Head of caudate nucleus (tissue), 42 donors: Measurements from ENCODE around the gene RNF5.

Source experiments
- DNase-seq, 42 donors: peaks; one replicate each; pipeline versions ENCODE4 v3.0.0 to v3.0.0-alpha.2; 2020 to 2021; ENCODE audit warnings: mixed read lengths in 7 of 42
- intact Hi-C: fragments of 100-400 bp; cut with DNase I; formaldehyde crosslinking; loops from one replicate; pipeline ENCODE4 v1.15.0; 2022

The RNF5 gene

GRCh38 chr6:32151181-32151862 lies 26.9 kb upstream of the RNF5 start:
- peak in 12 of 42 donors; percentile 23 to 66 (median 50) for DNase-seq
- intact Hi-C loops = no loop called here

- DNase-seq = peak in 36 of 42 donors; percentile 22 to 78 (median 54)
- intact Hi-C loops = no loop called here
Measured at GRCh38 chr6:32151863-32152768, 26.1 kb upstream of the RNF5 start, which contains the start of gene PRRT1. PRRT1 (minus strand) TSS chr6:32151939; CDS start chr6:32151827, 112 bp downstream.

DNA sequence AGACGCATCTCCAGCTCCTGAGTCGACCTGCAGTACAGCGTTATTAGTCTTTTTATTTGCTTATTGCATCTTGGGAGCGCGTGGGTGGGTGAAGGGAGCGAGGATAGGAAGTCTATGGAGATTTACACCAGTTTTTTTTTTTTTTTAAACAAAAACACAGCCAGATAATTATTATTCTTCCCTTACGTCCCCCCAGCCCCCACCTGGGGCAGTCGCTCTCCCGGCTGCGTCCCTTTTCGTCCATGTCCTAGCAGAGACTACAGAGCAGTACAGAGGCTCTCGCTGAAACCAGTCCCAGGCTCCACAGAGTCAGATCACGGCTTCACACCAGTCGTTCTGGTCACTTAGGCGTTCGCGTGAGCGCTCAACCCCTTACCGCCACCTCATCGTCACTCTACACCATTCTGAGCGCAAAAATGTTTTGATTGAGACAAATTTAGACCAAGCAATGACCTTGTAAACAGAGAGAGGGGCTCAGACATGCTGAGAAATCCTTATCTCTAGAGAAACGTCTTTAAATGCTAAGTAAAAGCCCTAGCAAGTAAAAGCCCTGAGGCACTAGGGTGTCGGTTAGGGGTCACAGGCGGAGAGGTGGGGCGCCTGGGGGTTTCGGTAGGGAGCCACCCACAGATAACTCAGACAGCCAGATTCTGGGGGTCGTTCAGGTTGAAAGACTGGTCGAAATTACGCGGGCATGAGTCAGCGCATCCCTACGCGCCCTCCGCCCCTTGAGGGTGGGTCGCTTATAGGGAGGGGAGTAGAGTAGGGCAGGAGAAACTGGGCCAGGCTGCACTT lies 25.2 kb upstream of the RNF5 start:
- DNase-seq = peak in 17 of 42 donors; percentile 20 to 65 (median 44)
- intact Hi-C loops = no loop called here

- intact Hi-C loops = loop anchor here (2.0 kb wide), 1 partner anchor 27 kb away; no protein-coding TSS in a partner anchor
- DNase-seq = peak; percentile 76 to 96 (median 92)
Measured at GRCh38 chr6:32153564-32154513, 24.4 kb upstream of the RNF5 start, which contains the start of gene PPT2. PPT2 (plus strand) TSS chr6:32154141; CDS start chr6:32154595, 454 bp downstream.

DNA sequence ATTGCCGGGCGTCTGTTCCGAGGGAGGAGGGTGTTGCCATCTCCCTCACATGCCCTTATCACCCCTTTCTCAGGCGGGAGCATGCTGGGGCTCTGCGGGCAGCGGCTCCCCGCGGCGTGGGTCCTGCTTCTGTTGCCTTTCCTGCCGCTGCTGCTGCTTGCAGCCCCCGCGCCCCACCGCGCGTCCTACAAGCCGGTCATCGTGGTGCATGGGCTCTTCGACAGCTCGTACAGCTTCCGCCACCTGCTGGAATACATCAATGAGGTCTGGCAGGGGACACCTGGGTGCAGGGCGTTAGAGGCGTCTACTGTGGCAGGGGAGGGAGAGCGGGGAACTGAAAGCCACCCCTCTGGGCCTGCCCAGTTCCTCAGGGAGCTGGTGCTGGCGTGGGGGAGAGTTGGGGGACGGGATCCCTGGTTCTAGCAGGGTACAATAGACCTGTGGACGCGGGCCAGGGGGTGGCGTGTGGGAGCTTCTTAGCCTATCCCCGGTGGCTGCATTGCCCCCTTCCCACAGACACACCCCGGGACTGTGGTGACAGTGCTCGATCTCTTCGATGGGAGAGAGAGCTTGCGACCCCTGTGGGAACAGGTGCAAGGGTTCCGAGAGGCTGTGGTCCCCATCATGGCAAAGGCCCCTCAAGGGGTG lies 23.6 kb upstream of the RNF5 start:
- intact Hi-C loops = loop anchor here (2.0 kb wide), 1 partner anchor 28 kb away; no protein-coding TSS in a partner anchor
- peak in 39 of 42 donors; percentile 31 to 78 (median 57) for DNase-seq

DNA sequence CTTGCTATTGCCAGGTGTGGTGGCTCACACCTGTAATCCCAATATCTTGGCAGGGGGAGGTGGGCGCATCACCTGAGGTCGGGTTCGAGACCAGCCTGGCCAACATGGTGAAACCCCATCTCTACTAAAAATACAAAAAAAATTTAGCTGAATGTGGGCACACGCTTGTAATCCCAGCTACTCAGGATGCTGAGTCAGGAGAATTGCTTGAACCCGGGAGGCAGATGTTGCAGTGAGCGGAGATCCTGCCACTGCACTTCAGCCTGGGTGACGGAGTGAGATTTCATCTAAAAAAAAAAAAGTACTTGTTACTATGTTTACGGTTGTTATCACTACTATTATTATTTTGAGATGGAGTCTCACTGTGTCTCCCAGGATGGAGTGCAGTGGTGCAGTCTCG lies 21.3 kb upstream of the RNF5 start:
- DNase-seq = no peak
- intact Hi-C loops = no loop called here

GRCh38 chr6:32158052-32158451 lies 20.2 kb upstream of the RNF5 start:
- intact Hi-C loops = no loop called here

DNA sequence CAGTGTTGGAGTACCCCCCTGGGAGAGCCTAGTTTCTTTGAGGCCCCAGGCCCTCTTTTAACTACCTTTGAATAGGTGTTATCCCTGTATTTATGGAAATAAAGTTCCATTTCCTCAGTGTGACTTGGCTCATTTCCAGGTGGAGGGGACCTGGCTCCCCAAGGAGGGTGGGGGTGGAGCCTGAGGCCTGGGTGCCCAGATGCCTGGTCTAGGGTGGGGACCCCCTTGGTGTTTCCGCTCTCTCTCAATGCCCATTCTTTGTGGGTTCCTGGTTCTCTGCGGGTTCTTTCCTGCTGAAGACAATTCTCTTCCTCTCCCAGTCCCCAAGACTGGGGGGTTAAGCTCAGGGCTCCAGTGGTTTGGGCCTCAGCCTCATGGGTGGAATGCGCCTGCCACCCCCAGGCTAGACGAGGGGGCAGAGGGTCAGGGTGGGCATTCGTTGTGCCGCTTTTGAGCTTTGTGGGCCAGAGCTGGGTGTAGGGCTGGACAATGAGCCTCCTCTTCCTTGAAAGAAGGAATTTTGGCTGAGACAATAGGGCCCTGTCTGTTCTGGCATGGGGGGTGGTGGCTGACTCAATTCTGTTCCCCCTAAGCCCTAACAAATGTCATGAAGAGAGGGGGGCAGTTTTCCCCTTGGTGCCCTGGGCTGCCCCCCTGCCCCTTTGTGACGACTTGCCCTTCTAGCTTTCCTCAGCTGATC lies 14.5 kb upstream of the RNF5 start:
- DNase-seq = peak in 27 of 42 donors; percentile 27 to 74 (median 51)
- intact Hi-C loops = no loop called here

More at GRCh38 chr6:32158052-32158451, 20.2 kb upstream of the RNF5 start:
- no peak for DNase-seq

DNA sequence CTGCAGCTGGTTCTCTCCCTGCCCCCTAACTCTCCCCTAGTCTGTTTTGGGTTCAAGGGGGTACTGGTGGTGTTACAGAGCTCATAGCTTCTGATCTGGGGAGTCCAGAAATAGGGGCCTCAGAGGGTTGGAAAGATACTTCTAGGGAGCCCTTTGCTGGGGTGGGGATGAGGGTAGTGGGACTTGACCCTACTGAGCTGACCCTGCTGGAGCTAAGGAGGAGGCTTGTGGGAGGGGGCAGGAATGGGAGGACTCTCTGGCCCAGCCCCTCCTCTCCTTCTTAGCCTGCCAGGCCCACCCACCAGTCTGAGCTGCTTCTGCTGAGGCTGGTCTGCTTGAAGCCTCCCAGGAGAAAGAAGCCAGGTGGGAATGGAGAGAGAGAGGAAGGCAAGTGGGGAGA lies 13.9 kb upstream of the RNF5 start, which contains the start of gene EGFL8:
EGFL8 (plus strand) TSS at position 301 of the 400 bp plus-strand sequence. CDS start 1,571 bp downstream, outside the sequence.
- DNase-seq = no peak
- intact Hi-C loops = no loop called here

- intact Hi-C loops = no loop called here
- DNase-seq = peak in 2 of 42 donors; percentile 16 to 32
Measured at GRCh38 chr6:32166411-32167061, 11.7 kb upstream of the RNF5 start.

- DNase-seq = no peak
- intact Hi-C loops = no loop called here
Measured at GRCh38 chr6:32167154-32167760, 10.9 kb upstream of the RNF5 start.

- no peak for DNase-seq
Measured at GRCh38 chr6:32167761-32168262, 10.4 kb upstream of the RNF5 start.

DNA sequence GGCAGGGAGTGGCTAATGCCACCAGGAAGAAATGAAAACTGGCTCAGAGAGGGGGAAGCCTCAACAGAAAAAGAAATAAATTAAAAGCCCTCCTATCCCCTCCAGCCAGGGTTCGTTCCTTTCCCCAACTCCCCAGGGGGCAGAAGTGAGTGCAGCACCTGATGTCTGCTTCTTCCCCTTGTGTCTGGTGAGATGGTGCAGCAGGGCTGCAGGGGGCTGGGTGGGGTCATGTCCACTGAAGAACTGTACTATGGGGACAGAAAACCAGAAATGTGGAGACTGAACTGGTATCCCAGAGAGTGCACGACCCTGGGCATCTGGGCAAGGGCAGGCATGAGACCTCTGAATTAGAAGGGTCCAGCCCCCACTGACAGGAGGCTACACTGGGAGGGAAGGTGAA lies 9.9 kb upstream of the RNF5 start:
- intact Hi-C loops = no loop called here
- peak in 1 of 42 donors; percentile 40 for DNase-seq

More at GRCh38 chr6:32167761-32168262, 10.4 kb upstream of the RNF5 start:
- intact Hi-C loops = no loop called here

- DNase-seq = peak in 2 of 42 donors; percentile 17 to 27
- intact Hi-C loops = no loop called here
Measured at GRCh38 chr6:32168807-32169591, 9.2 kb upstream of the RNF5 start.

- intact Hi-C loops = no loop called here
- DNase-seq = no peak
Measured at GRCh38 chr6:32170294-32170693, 7.9 kb upstream of the RNF5 start.
